Measurements from ENCODE around the gene SEZ6L2.

The SEZ6L2 gene

GRCh38 chr16:29858149-29858849, 41.1 kb downstream of the SEZ6L2 start:
- no peak for TF ChIP-seq CTCF (conservative IDR thresholded peaks at IDR 0.05)
- H3K27ac ChIP-seq, result no peak overlapping the region

GRCh38 chr16:29857133-29857760, 42.1 kb downstream of the SEZ6L2 start:
- H3K27ac ChIP-seq, result no peak overlapping the region

GRCh38 chr16:29854520-29855100, 44.7 kb downstream of the SEZ6L2 start:
- TF ChIP-seq CTCF (conservative IDR thresholded peaks at IDR 0.05), result no peak
- no peak overlapping the region for H3K27ac ChIP-seq

More at GRCh38 chr16:29857133-29857760, 42.1 kb downstream of the SEZ6L2 start:
- TF ChIP-seq CTCF (conservative IDR thresholded peaks at IDR 0.05), result no peak

- no peak for TF ChIP-seq CTCF (conservative IDR thresholded peaks at IDR 0.05)
- no peak overlapping the region for H3K27ac ChIP-seq
Observed at GRCh38 chr16:29852654-29853053, 46.7 kb downstream of the SEZ6L2 start.

- H3K27ac ChIP-seq, result no peak overlapping the region
- TF ChIP-seq CTCF (conservative IDR thresholded peaks at IDR 0.05), result no peak
Observed at GRCh38 chr16:29850998-29851397, 48.4 kb downstream of the SEZ6L2 start.

- no peak overlapping the region for H3K27ac ChIP-seq
- TF ChIP-seq CTCF (conservative IDR thresholded peaks at IDR 0.05), result no peak
Observed at GRCh38 chr16:29849505-29849904, 49.8 kb downstream of the SEZ6L2 start.

GRCh38 chr16:29848420-29849297, 50.7 kb downstream of the SEZ6L2 start:
- H3K27ac ChIP-seq, result no peak overlapping the region
- TF ChIP-seq CTCF (conservative IDR thresholded peaks at IDR 0.05), result peak; percentile 51

All from VCaP (cell line).